Endothelial cell of coronary artery (primary cell): ENCODE results near the gene TECTA. TPM values are rescaled to one million over a fixed set of nuclear protein-coding genes. Genes with fewer than 3 reads are reported as not detected.

ENCODE experiments used
- total RNA-seq: library from RNA; depleted of rRNA; stranded (reverse); fragments of >200 nt; gene quantifications from 2 replicates; pipeline ENCODE4 v1.2.3, GENCODE V29; 2014

Gene TECTA
- total RNA-seq: 0.19 and 0.27 TPM in 2 replicates

DNA sequence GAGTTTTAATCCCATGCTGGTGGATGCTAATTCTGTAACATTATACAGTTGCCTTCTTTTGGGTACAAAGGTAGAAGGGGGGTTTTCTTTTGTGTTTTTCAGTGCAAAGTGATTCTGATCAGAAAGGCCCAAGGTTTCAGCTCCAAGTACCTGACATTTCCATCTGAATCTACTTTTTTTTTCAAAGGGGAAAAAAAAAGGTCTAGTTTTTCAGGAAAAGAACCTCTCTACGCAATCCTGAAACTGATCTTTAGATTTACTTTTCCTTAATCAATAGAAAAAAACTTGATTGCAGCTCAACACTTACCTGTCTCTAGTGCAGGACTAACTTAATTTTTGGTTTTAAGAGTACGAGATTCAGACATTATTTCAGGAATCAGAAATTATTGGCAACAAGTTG, at the start of gene TECTA:
Gene TECTA (plus strand): TSS at position 301 of the 400 bp plus-strand sequence. CDS start 1,423 bp downstream, outside the sequence.

Other genes with a start within 250 kb of the TECTA start
- gene TBCEL, start 77.1 kb upstream of the TECTA start, total RNA-seq: 18.9 and 23.2 TPM in 2 replicates
- gene SC5D, start 191.5 kb downstream of the TECTA start, total RNA-seq: 20.6 and 23.6 TPM in 2 replicates